Effector CD8-positive, alpha-beta T cell (primary cell): Measurements from ENCODE around the gene APOM.

Source experiments
- DNase-seq: peaks from one replicate; lab custom pipeline; 2025; lab: John Stamatoyannopoulos, UW

Gene APOM

GRCh38 chr6:31631209-31631608 lies 24.5 kb upstream of the APOM start:
- DNase-seq = no peak

- DNase-seq = no peak
Observed at GRCh38 chr6:31631681-31632278, 23.9 kb upstream of the APOM start.

- no peak for DNase-seq
Observed at GRCh38 chr6:31632279-31632946, 23.3 kb upstream of the APOM start.

GRCh38 chr6:31633447-31633846 lies 22.2 kb upstream of the APOM start:
- DNase-seq = no peak

- DNase-seq = no peak
Observed at GRCh38 chr6:31634131-31634530, 21.6 kb upstream of the APOM start.

- no peak for DNase-seq
Observed at GRCh38 chr6:31634969-31635575, 20.6 kb upstream of the APOM start.

- DNase-seq = no peak
Observed at GRCh38 chr6:31636698-31637596, 18.7 kb upstream of the APOM start.

GRCh38 chr6:31639043-31639442 lies 16.7 kb upstream of the APOM start:
- no peak for DNase-seq

- DNase-seq = no peak
Observed at GRCh38 chr6:31639449-31639861, 16.2 kb upstream of the APOM start.

- no peak for DNase-seq
Observed at GRCh38 chr6:31640612-31641011, 15.1 kb upstream of the APOM start.

- DNase-seq = no peak
Observed at GRCh38 chr6:31641370-31641769, 14.3 kb upstream of the APOM start.

GRCh38 chr6:31642798-31643570 lies 12.7 kb upstream of the APOM start:
- DNase-seq = no peak

GRCh38 chr6:31643818-31644454 lies 11.8 kb upstream of the APOM start:
- DNase-seq = no peak

GRCh38 chr6:31645325-31645724 lies 10.4 kb upstream of the APOM start:
- no peak for DNase-seq

- no peak for DNase-seq
Observed at GRCh38 chr6:31651602-31652191, 4.0 kb upstream of the APOM start.

- DNase-seq = peak; percentile 87
Observed at GRCh38 chr6:31652925-31653724, 2.6 kb upstream of the APOM start.

- no peak for DNase-seq
Observed at GRCh38 chr6:31654574-31655348, 933 bp upstream of the APOM start.

GRCh38 chr6:31657406-31658157 lies 1.9 kb downstream of the APOM start:
- DNase-seq = no peak
